HG03342 (cell line): ENCODE measurements around the gene TNFSF12.

Source experiments
- ATAC-seq: cut with Tn5 transposase; IDR thresholded peaks from one replicate; pipeline ENCODE4 v1.9.1; 2021; ENCODE audit warnings: mild to moderate bottlenecking, moderate library complexity; ENCODE audit not compliant: unreplicated experiment

The TNFSF12 gene

GRCh38 chr17:7563115-7563869 lies 14.4 kb downstream of the TNFSF12 start:
- ATAC-seq: no peak

- ATAC-seq: no peak
Measured at GRCh38 chr17:7569571-7569970, 20.7 kb downstream of the TNFSF12 start.

- no peak for ATAC-seq
Measured at GRCh38 chr17:7570351-7570750, 21.5 kb downstream of the TNFSF12 start.

- peak; percentile 84 for ATAC-seq
Measured at GRCh38 chr17:7572338-7572587, 23.4 kb downstream of the TNFSF12 start.

- peak; percentile 8 for ATAC-seq
Measured at GRCh38 chr17:7572588-7573323, 23.9 kb downstream of the TNFSF12 start.

GRCh38 chr17:7573324-7574080 lies 24.6 kb downstream of the TNFSF12 start:
- no peak for ATAC-seq

GRCh38 chr17:7574176-7574953 lies 25.5 kb downstream of the TNFSF12 start:
- no peak for ATAC-seq

GRCh38 chr17:7575481-7575883 lies 26.6 kb downstream of the TNFSF12 start:
- ATAC-seq: no peak

GRCh38 chr17:7575959-7576358 lies 27.1 kb downstream of the TNFSF12 start:
- ATAC-seq: no peak

GRCh38 chr17:7576432-7576937 lies 27.6 kb downstream of the TNFSF12 start:
- ATAC-seq: no peak

GRCh38 chr17:7577327-7578199 lies 28.7 kb downstream of the TNFSF12 start:
- ATAC-seq: no peak

- ATAC-seq: peak; percentile 46
Measured at GRCh38 chr17:7579001-7579833, 30.4 kb downstream of the TNFSF12 start, which contains the start of gene CD68. Gene CD68 (plus strand): TSS chr17:7579638. CDS start chr17:7579678, 40 bp downstream.

- no peak for ATAC-seq
Measured at GRCh38 chr17:7579834-7580603, 31.2 kb downstream of the TNFSF12 start.

- ATAC-seq: no peak
Measured at GRCh38 chr17:7580604-7581575, 32.0 kb downstream of the TNFSF12 start.

- no peak for ATAC-seq
Measured at GRCh38 chr17:7582396-7583252, 33.8 kb downstream of the TNFSF12 start.
